ENCODE results near the gene SIM1.

The SIM1 gene

DNA sequence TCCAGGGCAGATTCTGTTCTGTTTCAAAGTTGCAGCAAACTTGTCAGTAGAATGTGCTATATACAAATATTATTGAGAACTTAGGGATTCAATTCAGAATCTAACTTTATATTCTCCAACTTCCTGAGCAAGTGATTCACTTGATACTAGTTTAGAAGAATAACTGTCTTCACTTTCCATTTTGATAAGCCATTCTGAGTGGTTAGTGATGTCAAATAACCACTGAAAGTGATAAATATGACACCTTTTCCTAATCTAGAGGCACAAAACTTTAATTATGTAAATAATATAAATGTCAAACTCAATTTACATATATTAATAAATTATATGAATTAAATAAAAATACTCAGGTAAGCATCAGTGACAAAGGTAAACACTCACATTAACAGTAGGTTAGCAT lies 20.5 kb upstream of the SIM1 start:
- in situ Hi-C loops (cut with MboI; ENCODE audit: low pct_unique_long_range_greater_than_20kb, low sequenced_read_pairs, unreplicated experiment): loop anchor here (10.0 to 25.0 kb wide), 3 partner anchors 177 to 473 kb away; no protein-coding TSS in a partner anchor
- TF ChIP-seq, protein P1, sequence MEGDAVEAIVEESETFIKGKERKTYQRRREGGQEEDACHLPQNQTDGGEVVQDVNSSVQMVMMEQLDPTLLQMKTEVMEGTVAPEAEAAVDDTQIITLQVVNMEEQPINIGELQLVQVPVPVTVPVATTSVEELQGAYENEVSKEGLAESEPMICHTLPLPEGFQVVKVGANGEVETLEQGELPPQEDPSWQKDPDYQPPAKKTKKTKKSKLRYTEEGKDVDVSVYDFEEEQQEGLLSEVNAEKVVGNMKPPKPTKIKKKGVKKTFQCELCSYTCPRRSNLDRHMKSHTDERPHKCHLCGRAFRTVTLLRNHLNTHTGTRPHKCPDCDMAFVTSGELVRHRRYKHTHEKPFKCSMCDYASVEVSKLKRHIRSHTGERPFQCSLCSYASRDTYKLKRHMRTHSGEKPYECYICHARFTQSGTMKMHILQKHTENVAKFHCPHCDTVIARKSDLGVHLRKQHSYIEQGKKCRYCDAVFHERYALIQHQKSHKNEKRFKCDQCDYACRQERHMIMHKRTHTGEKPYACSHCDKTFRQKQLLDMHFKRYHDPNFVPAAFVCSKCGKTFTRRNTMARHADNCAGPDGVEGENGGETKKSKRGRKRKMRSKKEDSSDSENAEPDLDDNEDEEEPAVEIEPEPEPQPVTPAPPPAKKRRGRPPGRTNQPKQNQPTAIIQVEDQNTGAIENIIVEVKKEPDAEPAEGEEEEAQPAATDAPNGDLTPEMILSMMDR (IDR thresholded peaks at IDR 0.05; ENCODE audit: extremely low read depth, insufficient read depth, missing control alignments): no peak
- DNase-seq (ENCODE audit: low spot score): no peak

GRCh38 chr6:100484474-100484873 lies 19.8 kb upstream of the SIM1 start:
- in situ Hi-C loops (cut with MboI; ENCODE audit: low pct_unique_long_range_greater_than_20kb, low sequenced_read_pairs, unreplicated experiment): loop anchor here (10.0 to 25.0 kb wide), 3 partner anchors 178 to 472 kb away; no protein-coding TSS in a partner anchor
- TF ChIP-seq, protein P1 (IDR thresholded peaks at IDR 0.05; ENCODE audit: extremely low read depth, insufficient read depth, missing control alignments): no peak
- no peak for DNase-seq (ENCODE audit: low spot score)

DNA sequence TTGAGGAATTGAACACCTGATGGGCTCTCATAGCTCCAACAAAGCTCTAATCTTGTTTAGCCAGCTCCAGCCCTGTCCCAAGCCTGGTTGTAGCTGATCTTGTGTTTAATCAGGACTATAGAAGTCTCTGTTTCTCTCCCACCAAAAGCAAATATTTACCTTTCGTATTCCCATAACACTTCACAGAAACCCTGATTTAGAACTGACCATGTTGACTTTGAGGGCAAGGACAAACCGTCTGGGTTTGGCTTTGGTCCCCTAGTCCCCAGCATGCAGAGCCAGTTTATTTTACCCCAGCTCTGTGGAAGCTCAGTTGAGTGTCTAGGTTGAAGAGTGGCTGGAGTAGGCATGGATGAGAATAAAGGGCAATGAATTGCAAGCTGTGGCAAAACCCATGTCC lies 18.0 kb upstream of the SIM1 start:
- no peak for DNase-seq (ENCODE audit: low spot score)
- in situ Hi-C loops (cut with MboI; ENCODE audit: low pct_unique_long_range_greater_than_20kb, low sequenced_read_pairs, unreplicated experiment): loop anchor here (10.0 to 25.0 kb wide), 3 partner anchors 180 to 470 kb away; no protein-coding TSS in a partner anchor
- TF ChIP-seq, protein P1 (IDR thresholded peaks at IDR 0.05; ENCODE audit: extremely low read depth, insufficient read depth, missing control alignments): no peak

- in situ Hi-C loops (cut with MboI; ENCODE audit: low pct_unique_long_range_greater_than_20kb, low sequenced_read_pairs, unreplicated experiment): loop anchor here (10.0 to 25.0 kb wide), 3 partner anchors 183 to 467 kb away; no protein-coding TSS in a partner anchor
- no peak for DNase-seq (ENCODE audit: low spot score)
- TF ChIP-seq, protein P1 (IDR thresholded peaks at IDR 0.05; ENCODE audit: extremely low read depth, insufficient read depth, missing control alignments): peak; percentile 78
These were observed 14.7 kb upstream of the SIM1 start for GRCh38 chr6:100479179-100480035.

- no peak for DNase-seq (ENCODE audit: low spot score)
- TF ChIP-seq, protein P1 (IDR thresholded peaks at IDR 0.05; ENCODE audit: extremely low read depth, insufficient read depth, missing control alignments): no peak
- in situ Hi-C loops (cut with MboI; ENCODE audit: low pct_unique_long_range_greater_than_20kb, low sequenced_read_pairs, unreplicated experiment): loop anchor here (25.0 kb wide), 2 partner anchors 187 to 463 kb away; no protein-coding TSS in a partner anchor
These were observed 11.0 kb upstream of the SIM1 start for GRCh38 chr6:100475554-100476320.

DNA sequence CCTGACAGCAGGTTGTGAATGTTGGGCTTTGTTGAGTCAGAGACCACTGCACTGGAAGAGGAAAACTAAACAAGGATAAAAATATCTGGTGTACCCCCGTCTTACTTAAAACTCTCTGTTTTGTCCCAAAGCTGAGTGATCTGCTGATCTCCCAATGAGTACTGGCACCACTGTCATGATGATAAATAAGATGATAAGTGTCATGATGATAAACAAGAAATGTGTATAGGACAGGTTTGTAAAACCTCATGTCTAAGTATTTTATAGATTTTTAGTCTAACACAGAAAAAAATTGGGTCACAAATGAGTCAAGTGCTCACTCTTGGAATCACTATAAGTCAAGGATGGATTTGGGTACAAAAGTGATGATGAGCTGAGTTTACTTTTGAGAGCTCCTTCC lies 8.5 kb upstream of the SIM1 start:
- TF ChIP-seq, protein P1 (IDR thresholded peaks at IDR 0.05; ENCODE audit: extremely low read depth, insufficient read depth, missing control alignments): no peak
- in situ Hi-C loops (cut with MboI; ENCODE audit: low pct_unique_long_range_greater_than_20kb, low sequenced_read_pairs, unreplicated experiment): loop anchor here (25.0 kb wide), 1 partner anchor 1636 kb away; the partner anchor contains the start of gene POU3F2
- no peak for DNase-seq (ENCODE audit: low spot score)

All from GM13977 (cell line).